Measurements from ENCODE around the gene WAS. TPM values are rescaled to one million over a fixed set of nuclear protein-coding genes. Genes with fewer than 3 reads are reported as not detected.

Gene WAS
- total and polyA plus RNA-seq, 2 experiments from 2014 or later = 0.73 TPM; not detected in 1

- TF ChIP-seq EZH2phosphoT487 (IDR thresholded peaks at IDR 0.05; ENCODE audit: low read depth, severe bottlenecking, unreplicated experiment) (no peak), EZH2 (IDR thresholded peaks at IDR 0.05; ENCODE audit: borderline replicate concordance) (no peak)
- Histone ChIP-seq H3K36me3 (replicated peaks; ENCODE audit: insufficient read depth, low read depth) (no peaks in the 10 kb centered on the region), H3K9me3 (ENCODE audit: low read depth) (no peaks in the 10 kb centered on the region), H3K4me3 (peak overlapping the region; percentile 25), H3K9me2 (replicated peaks; ENCODE audit: insufficient read depth) (no peaks in the 10 kb centered on the region), H3K79me2 (no peaks in the 10 kb centered on the region), H4K20me1 (ENCODE audit: insufficient read depth, poor library complexity, severe bottlenecking) (no peaks in the 10 kb centered on the region), H3K4me2 (peak overlapping the region; percentile 74), H3K27ac (peak overlapping the region; percentile 97), H3K27me3 (no peaks in the 10 kb centered on the region), H3K4me1 (ENCODE audit: insufficient read depth) (no peaks in the 10 kb centered on the region), H2AFZ (peak overlapping the region; percentile 54)
- DNase-seq (ENCODE audit: low spot score) = peak; percentile 94
- 40% methylated on average over 48 of the region's 48 CpGs for WGBS (ENCODE audit: low lambda C conversion rate, missing lambda C conversion rate)
Observed at GRCh38 chrX:48737213-48737938, 53.8 kb downstream of the WAS start.

DNA sequence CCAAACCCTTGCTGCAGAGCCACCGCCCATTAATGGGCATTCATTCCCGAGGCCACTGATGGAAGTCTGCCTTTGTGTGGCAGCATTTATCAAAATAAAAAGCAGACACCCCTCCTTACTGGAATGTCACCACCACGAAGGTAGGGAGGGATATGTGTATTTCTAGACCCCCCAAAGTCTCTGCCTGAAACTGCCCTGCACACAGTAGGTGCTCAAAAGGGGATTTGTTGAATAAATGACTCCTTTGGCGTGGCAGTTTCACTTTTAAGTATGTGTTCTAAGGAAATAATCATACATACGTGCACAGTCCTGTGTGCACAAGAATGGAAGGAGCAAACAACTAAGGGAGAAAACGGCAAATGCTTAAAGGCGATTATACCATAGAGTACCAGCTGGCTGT, 54.3 kb downstream of the WAS start:
- Histone ChIP-seq H3K4me1 (ENCODE audit: insufficient read depth) (no peaks in the 10 kb centered on the region), H2AFZ (peak overlapping the region; percentile 54), H3K9me2 (replicated peaks; ENCODE audit: insufficient read depth) (no peaks in the 10 kb centered on the region), H3K27me3 (no peaks in the 10 kb centered on the region), H4K20me1 (ENCODE audit: insufficient read depth, poor library complexity, severe bottlenecking) (no peaks in the 10 kb centered on the region), H3K4me2 (peak overlapping the region; percentile 74), H3K4me3 (peak overlapping the region; percentile 25), H3K79me2 (no peaks in the 10 kb centered on the region), H3K27ac (peak overlapping the region; percentile 97), H3K9me3 (ENCODE audit: low read depth) (no peaks in the 10 kb centered on the region), H3K36me3 (replicated peaks; ENCODE audit: insufficient read depth, low read depth) (no peaks in the 10 kb centered on the region)
- DNase-seq (ENCODE audit: low spot score) = no peak
- WGBS (ENCODE audit: low lambda C conversion rate, missing lambda C conversion rate) = 60% methylated on average over 7 of the region's 7 CpGs
- TF ChIP-seq, protein P1, sequence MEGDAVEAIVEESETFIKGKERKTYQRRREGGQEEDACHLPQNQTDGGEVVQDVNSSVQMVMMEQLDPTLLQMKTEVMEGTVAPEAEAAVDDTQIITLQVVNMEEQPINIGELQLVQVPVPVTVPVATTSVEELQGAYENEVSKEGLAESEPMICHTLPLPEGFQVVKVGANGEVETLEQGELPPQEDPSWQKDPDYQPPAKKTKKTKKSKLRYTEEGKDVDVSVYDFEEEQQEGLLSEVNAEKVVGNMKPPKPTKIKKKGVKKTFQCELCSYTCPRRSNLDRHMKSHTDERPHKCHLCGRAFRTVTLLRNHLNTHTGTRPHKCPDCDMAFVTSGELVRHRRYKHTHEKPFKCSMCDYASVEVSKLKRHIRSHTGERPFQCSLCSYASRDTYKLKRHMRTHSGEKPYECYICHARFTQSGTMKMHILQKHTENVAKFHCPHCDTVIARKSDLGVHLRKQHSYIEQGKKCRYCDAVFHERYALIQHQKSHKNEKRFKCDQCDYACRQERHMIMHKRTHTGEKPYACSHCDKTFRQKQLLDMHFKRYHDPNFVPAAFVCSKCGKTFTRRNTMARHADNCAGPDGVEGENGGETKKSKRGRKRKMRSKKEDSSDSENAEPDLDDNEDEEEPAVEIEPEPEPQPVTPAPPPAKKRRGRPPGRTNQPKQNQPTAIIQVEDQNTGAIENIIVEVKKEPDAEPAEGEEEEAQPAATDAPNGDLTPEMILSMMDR (IDR thresholded peaks at IDR 0.05; ENCODE audit: poor library complexity) = no peak
- TF ChIP-seq EZH2phosphoT487 (IDR thresholded peaks at IDR 0.05; ENCODE audit: low read depth, severe bottlenecking, unreplicated experiment) (no peak), EZH2 (IDR thresholded peaks at IDR 0.05; ENCODE audit: borderline replicate concordance) (no peak)

Small RNA genes lying within 50 kb of the gene (small RNA-seq; reads per million reads assigned to genes)
- not detected for gene RNU6-1056P

Other genes with a start within 250 kb of the WAS start
- gene SLC38A5, start 213.5 kb upstream of the WAS start, total RNA-seq = 17.8 and 24.0 TPM in 2 replicates
- 14.5 and 23.4 TPM in 2 replicates for gene SLC38A5, start 213.5 kb upstream of the WAS start, polyA plus RNA-seq
- gene FTSJ1, start 207.6 kb upstream of the WAS start, total RNA-seq = 43.8 and 49.5 TPM in 2 replicates
- gene FTSJ1, start 207.6 kb upstream of the WAS start, polyA plus RNA-seq = 38.4 and 41.9 TPM in 2 replicates
- 3.8 and 12.8 TPM in 2 replicates for gene PORCN, start 174.8 kb upstream of the WAS start, total RNA-seq
- gene PORCN, start 174.8 kb upstream of the WAS start, polyA plus RNA-seq = 7.6 and 7.9 TPM in 2 replicates
- 225 and 235 TPM in 2 replicates for gene EBP, start 162.0 kb upstream of the WAS start, total RNA-seq
- gene EBP, start 162.0 kb upstream of the WAS start, polyA plus RNA-seq = 286 and 390 TPM in 2 replicates
- 3.0 and 4.5 TPM in 2 replicates for gene TBC1D25, start 144.1 kb upstream of the WAS start, total RNA-seq
- 11.0 and 11.2 TPM in 2 replicates for gene TBC1D25, start 144.1 kb upstream of the WAS start, polyA plus RNA-seq
- gene RBM3, start 109.3 kb upstream of the WAS start, total RNA-seq = 98.6 and 135 TPM in 2 replicates
- 64.8 and 102 TPM in 2 replicates for gene RBM3, start 109.3 kb upstream of the WAS start, polyA plus RNA-seq
- gene WDR13, start 86.3 kb upstream of the WAS start, total RNA-seq = 76.9 and 117 TPM in 2 replicates
- gene WDR13, start 86.3 kb upstream of the WAS start, polyA plus RNA-seq = 158 and 167 TPM in 2 replicates
- 2.9 and 3.1 TPM in 2 replicates for gene SUV39H1, start 12.9 kb downstream of the WAS start, total RNA-seq
- gene SUV39H1, start 12.9 kb downstream of the WAS start, polyA plus RNA-seq = 5.3 and 9.1 TPM in 2 replicates
- gene GLOD5, start 77.9 kb downstream of the WAS start, total RNA-seq = 2.4 TPM in 1 of 2 replicates, not detected in the other
- not detected in 2 replicates for gene GLOD5, start 77.9 kb downstream of the WAS start, polyA plus RNA-seq
- gene GATA1, start 102.8 kb downstream of the WAS start, total RNA-seq = not detected in 2 replicates
- gene GATA1, start 102.8 kb downstream of the WAS start, polyA plus RNA-seq = 0.13 TPM in 1 of 2 replicates, not detected in the other
- gene HDAC6, start 118.3 kb downstream of the WAS start, total RNA-seq = 66.5 and 68.9 TPM in 2 replicates
- gene HDAC6, start 118.3 kb downstream of the WAS start, polyA plus RNA-seq = 96.3 and 115 TPM in 2 replicates
- gene ERAS, start 142.7 kb downstream of the WAS start, total RNA-seq = 0.47 TPM in 1 of 2 replicates, not detected in the other
- 0.65 TPM in 1 of 2 replicates, not detected in the other for gene ERAS, start 142.7 kb downstream of the WAS start, polyA plus RNA-seq
- 39.0 and 45.8 TPM in 2 replicates for gene PCSK1N, start 151.8 kb downstream of the WAS start, total RNA-seq
- 97.0 and 97.7 TPM in 2 replicates for gene PCSK1N, start 151.8 kb downstream of the WAS start, polyA plus RNA-seq
- 42.5 and 56.7 TPM in 2 replicates for gene TIMM17B, start 214.0 kb downstream of the WAS start, total RNA-seq
- gene TIMM17B, start 214.0 kb downstream of the WAS start, polyA plus RNA-seq = 113 and 132 TPM in 2 replicates
- gene PQBP1, start 214.1 kb downstream of the WAS start, total RNA-seq = 33.8 and 35.3 TPM in 2 replicates
- 82.9 and 87.6 TPM in 2 replicates for gene PQBP1, start 214.1 kb downstream of the WAS start, polyA plus RNA-seq
- 40.8 and 49.5 TPM in 2 replicates for gene SLC35A2, start 227.8 kb downstream of the WAS start, total RNA-seq
- gene SLC35A2, start 227.8 kb downstream of the WAS start, polyA plus RNA-seq = 82.4 and 95.9 TPM in 2 replicates
- 7.0 and 11.5 TPM in 2 replicates for gene PIM2, start 235.2 kb downstream of the WAS start, total RNA-seq
- 16.8 and 17.2 TPM in 2 replicates for gene PIM2, start 235.2 kb downstream of the WAS start, polyA plus RNA-seq